Fibroblast of mammary gland (primary cell): Measurements from ENCODE around the gene XKR7.
A peak's percentile ranks its signal among the peaks of the same experiment; 100 is the strongest.

Experiments used
- DNase-seq: peaks from one replicate; pipeline ENCODE4 v3.0.0-alpha.2; 2010; ENCODE audit warnings: low read depth
- H3K4me3 ChIP-seq: 2 replicates; pipeline ENCODE4 v1.5.1; 2011; ENCODE audit warnings: low read depth, mild to moderate bottlenecking, low read length, moderate library complexity; ENCODE audit not compliant: control insufficient read depth
- TF ChIP-seq, protein P1 (sequence below): conservative IDR thresholded peaks from 2 replicates; pipeline ENCODE4 v1.5.1; 2011; ENCODE audit warnings: low read depth, low read length, inconsistent platforms; ENCODE audit not compliant: control insufficient read depth, insufficient read depth

Gene XKR7

DNA sequence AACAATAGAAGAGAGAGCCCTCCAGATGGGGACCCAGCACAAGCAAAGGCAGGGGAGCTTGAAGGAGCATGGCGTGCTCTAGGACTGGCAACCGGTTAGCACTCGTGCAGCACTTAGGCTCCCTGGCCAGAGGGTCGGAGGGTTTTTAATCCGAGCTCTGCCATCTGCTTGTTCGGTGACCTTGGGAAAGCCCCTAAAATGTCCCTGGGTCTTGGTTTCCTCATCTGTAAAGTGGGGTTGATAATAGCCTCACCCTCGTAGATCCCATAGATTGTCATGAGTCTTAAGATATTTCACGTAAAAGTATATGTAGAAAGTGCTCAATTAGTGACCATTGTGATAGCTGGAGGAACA, 67.5 kb downstream of the XKR7 start:
- DNase-seq, result no peak
- no peak overlapping the region for H3K4me3 ChIP-seq
- TF ChIP-seq, protein P1, sequence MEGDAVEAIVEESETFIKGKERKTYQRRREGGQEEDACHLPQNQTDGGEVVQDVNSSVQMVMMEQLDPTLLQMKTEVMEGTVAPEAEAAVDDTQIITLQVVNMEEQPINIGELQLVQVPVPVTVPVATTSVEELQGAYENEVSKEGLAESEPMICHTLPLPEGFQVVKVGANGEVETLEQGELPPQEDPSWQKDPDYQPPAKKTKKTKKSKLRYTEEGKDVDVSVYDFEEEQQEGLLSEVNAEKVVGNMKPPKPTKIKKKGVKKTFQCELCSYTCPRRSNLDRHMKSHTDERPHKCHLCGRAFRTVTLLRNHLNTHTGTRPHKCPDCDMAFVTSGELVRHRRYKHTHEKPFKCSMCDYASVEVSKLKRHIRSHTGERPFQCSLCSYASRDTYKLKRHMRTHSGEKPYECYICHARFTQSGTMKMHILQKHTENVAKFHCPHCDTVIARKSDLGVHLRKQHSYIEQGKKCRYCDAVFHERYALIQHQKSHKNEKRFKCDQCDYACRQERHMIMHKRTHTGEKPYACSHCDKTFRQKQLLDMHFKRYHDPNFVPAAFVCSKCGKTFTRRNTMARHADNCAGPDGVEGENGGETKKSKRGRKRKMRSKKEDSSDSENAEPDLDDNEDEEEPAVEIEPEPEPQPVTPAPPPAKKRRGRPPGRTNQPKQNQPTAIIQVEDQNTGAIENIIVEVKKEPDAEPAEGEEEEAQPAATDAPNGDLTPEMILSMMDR, result no peak

DNA sequence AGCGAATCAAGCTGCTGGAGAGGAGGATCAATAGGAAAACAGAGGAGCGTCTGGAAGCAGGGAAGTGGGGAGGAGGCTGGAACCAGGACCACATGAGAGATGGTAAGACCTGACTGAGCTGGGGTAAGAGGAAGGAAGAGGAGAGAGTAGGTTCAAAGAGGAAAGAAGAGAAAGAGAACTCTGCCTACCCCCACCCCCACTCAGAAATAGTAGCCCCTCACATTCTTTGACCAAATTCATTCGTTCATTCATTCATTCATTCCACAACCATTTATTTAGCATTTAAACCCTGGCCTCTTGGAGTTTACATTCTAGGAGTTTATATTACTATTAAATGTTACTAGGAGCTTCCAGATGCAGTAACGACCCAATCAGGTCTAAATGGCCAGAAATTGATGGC, 68.3 kb downstream of the XKR7 start:
- no peak for DNase-seq
- no peak overlapping the region for H3K4me3 ChIP-seq
- TF ChIP-seq, protein P1, result no peak

DNA sequence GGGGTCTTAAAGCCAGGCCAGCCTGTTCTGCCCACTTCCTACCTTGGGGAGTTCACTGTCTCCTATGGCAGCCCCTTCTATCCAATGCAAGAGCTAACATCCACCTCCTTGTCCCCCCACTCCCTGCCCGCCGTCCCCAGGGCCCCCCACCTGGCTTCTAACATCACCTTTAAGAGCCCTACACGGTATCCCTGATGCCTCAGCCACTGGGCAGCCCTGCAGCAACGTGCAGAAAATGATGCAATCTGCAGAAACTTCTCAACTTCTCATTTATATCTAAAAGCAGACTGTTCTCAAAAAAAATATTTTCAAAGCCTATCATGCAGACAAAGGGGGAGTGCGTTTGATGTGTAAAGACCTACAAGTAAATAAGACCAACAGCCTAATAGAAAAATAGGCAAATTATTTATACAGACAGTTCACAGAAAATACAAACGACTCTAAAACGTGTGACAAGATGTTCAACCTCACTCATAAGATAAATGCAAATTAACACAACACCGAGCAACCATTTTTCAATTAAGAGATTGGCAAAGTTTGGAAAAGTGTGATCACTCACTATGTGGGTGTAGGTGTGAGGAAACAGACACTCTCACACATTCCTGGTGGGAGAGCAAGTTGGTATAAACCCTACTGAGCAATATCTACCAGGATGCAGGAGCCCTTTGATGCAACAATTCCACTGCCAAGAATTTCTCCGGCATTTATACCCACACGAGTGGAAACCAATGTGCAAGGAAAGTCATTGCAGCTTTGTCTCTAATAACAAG, 69.0 kb downstream of the XKR7 start:
- TF ChIP-seq, protein P1, result no peak
- H3K4me3 ChIP-seq, result no peak overlapping the region
- no peak for DNase-seq

DNA sequence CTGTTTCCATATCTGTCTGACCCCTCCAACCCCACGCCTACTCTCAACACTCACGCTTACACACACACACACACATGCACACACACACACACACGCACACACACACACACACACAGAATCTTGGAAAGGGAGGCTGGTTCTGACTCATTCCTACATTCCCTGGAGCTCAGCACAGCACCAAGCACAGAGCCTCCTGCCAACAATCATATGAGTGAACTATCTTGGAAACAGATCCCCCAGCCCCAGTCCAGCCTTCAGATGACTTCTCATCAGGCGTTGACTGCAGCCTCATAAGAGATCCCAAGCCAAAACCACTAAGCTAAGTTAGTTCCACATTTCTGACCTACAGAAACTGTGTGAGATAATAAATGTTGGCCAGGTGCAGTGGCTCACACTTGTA, 70.0 kb downstream of the XKR7 start:
- no peak overlapping the region for H3K4me3 ChIP-seq
- peak; percentile 80 for DNase-seq
- TF ChIP-seq, protein P1, result no peak

DNA sequence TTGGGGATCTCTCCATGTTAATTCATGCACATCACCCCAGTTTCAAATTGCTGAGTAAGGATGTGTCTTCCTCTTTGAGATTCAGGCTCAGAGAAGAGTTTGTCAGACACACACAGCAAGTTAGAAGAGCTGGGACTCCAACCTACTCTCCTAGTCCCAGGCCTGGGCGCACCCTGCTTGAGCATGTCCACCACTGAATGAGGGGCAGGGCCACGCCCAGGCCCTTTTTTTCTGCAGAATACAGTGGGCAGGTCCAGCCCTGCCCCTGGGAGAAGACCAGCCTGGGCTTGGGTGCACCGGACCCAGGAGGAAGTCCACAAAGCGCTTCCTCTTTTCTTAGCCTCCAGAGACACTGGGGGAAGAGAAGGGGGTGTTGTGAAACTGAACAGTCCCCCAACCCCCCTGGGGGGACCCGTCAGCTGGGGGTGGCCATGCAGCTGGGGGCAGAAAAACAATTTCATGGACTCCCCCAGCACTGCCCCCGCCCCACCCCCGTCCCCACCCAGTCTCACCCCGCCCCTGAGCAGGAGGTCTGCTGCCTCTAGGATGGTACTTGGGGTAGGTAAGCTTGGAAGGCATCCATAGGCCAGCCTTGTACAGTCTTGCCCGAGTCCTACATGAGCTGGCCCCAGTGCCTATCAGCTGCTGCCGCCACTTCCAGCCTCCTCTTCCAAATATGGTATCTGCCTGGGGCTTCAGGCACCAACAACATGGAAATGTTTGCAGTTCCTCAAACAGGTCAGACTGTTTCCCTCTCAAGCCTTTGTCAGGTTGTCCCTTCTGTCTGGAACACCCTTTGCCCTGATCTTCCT, 72.4 kb downstream of the XKR7 start:
- DNase-seq, result no peak
- no peak overlapping the region for H3K4me3 ChIP-seq
- TF ChIP-seq, protein P1, result no peak

DNA sequence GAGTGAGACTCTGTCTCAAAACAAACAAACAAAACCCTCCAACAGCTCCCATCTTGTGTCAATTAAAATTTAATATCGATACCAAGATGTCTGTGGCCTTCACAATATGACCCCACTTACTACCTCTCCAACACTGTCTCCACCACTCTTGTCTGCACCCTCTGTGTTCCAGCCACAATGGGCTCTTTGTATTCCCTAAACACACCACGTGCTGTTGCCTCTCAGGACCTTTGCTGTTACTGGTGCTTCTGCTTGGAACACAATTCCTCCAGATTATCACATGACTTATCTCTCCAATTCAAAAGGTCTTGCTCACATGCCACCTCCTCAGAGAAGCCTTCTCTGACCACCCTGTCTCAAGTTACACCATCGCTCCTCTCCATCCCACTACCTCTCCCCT, 78.0 kb downstream of the XKR7 start:
- TF ChIP-seq, protein P1, result no peak

More for the DNA sequence above, 78.0 kb downstream of the XKR7 start:
- no peak for DNase-seq
- no peak overlapping the region for H3K4me3 ChIP-seq
